ENCODE results near the gene WDFY4.
A peak's percentile ranks its signal among the peaks of the same experiment; 100 is the strongest.

Gene WDFY4

DNA sequence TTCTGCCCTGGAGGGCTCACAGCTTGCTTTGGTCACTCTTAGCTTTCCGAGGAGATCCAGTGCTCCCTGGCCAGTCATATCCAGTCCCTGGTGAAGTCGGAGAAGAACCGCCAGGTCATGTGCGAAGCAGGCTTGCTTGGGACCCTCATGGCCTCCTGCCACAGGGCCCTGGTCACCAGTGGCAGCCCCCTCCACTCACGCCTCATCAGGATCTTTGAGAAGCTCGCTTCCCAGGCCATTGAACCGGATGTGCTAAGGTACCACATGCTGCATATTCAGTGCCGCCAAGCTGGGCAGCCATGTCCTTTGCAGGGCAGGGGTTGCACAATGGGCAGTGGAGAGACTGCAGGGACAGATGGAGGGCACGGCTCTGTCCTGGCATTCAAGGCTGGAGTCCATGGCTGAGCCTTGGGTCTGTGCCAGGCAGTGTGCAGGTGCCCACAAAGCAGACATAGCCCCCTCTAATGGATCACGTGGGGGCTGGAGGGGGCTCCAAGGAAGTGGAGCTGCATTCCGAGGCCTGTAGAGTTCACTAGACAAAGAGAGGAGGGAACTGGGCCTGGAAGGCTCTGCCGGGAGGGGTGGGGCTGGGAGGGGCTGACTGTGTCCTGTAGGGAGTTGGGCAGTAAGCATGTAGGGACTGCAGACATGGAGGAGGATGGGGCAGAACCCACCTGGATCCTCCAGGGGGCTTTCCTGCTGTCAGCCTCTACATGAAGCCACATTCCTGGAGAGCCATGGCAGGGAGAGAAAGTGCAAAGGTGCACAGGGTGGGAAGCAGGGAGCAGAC is 89.9 kb downstream of the WDFY4 start:
- DNase-seq = no peak

DNA sequence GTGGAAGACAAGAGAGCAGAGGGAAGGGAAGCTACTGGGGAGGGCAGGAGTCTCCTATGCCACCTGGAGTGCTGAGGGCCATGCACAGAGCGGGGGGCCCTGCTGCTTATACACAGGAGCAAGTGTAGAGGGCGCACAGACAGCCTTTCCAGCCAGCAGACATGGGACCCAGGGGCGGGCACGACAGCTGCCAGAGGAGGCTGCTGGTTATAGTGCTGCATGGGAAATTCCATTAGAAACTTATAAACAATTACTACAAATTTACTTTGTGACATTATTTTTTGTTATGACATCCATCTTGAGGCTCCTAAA is 90.5 kb downstream of the WDFY4 start:
- DNase-seq = no peak

- no peak for DNase-seq
Measured at GRCh38 chr10:48776005-48776522, 91.4 kb downstream of the WDFY4 start.

GRCh38 chr10:48776528-48776927 is 91.9 kb downstream of the WDFY4 start:
- no peak for DNase-seq

DNA sequence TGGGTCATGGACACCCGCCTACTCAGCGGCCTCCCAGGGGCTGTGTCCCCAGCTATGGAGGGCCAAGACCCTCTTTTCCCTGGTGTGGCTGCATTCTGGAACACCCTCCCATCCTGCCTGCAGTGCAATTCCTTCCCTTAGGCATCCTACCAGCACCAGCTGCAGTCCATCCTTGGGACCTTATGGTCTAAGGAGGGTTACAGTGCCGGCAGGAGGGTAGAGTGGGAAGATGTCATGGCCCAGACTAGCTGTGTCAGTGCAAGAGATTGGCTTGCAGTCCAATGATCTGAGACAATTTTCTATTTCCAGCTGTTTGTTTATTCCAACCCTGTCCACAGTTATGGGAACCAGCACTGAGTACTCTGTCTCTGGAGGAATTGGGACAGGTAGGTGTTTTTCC is 92.4 kb downstream of the WDFY4 start:
- no peak for DNase-seq

DNA sequence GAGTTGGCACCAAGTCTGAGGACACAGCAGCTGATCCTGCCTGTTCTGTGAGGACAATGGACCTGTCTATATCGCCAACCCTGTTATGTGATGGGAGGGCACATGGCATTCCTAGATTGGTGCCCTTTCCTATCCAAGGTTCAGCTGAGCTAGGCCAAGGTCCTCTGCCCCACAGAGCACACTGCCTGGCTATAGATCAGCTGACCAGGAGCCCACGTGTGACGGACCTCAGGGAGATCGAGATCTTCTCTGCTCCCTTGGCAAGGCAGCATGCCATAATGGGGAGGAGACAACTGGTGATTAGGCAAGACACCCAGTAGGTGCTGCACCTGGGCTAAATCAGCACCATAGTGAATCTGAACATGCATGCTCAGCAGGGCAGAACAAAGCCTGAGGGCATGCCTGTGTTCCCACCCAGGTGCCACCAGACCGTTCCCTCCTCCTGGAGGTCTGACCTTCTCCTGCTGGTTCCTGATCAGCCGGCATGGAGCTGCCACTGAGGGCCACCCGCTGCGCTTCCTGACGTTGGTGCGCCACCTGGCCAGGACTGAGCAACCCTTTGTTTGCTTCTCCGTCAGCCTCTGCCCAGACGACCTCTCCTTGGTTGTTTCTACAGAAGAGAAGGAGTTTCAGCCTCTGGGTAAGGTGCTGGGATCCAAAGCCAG is 93.7 kb downstream of the WDFY4 start:
- no peak for DNase-seq

DNA sequence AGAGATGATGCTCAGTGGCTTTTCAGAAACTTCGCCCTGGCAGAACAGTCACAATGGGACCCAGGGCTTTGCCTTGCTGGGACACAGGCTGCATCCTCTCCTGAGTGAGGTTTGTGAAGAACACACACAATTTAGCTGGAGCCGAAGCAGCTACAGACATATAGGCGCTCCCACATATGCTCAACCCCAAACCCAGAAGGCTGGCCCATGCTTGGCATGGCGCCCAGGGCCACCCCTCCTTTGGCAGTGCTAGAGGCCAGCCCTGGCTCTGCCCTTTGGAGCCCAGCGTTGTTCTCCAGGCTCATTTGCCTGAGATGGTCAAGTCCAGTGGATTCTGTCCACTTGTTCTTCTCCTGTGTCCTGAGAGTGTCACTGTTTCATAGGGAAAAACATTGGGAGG is 94.4 kb downstream of the WDFY4 start:
- no peak for DNase-seq

DNA sequence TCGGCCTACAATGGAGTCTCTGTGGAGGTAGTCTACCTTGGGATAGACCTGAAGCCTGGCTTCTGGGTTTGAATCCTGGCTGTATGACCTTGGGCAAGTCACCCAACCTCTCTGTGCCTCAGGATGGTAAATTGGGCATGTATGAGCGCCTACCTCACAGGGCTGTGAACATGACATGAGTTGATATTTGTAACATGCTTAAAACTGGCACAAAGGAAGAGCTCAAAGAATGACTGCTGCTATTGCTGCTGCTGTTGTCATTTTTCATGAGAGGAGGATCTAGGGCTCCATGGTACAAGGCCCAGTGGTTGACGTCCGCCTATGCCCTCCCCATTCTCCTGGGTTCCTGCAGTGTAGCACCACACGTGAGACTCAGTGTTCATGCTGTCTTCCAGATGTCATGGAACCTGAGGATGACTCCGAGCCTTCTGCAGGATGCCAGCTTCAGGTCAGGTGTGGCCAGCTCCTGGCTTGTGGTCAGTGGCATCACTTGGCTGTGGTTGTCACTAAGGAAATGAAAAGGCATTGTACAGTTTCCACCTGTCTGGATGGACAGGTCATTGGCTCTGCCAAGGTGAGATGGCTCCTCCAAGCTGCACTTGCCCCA is 95.0 kb downstream of the WDFY4 start:
- DNase-seq = no peak

DNA sequence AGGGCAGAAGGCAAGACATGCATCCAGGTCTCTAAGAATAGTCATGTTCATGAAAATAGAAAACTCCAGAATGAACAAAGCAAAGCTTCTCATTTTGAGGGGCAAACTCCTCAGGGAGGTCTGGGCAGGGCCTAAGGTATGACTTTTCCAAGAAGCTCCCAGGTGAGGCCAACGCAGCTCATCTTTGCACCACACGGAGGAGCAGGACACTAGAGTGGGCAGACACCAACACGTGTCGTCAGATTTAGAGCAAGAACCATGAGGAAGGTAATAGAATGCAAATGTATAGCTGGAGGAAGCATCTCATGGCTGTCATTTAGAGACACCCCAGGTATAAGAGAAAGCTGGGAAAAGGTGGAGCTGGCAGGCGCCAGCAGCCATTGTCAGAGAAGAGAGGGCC is 95.7 kb downstream of the WDFY4 start:
- no peak for DNase-seq

DNA sequence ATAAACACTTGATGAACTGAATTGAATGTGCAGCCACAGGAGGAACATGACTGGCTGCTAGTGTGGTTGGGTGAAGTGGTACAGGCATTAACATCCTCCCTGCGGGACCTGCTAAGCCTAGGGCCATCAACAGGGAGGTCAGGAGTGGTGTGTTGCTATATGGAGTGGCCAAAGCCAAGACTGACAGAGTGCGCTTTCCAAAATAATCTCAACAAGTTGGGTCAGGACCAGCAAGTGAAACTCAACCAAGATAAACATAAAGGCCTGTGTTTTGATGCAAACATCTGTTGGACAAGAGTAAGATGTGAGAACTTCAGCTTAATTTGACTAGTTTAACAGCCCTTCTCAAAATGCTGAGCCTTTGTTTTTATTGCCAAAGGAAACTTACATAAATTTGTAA is 97.7 kb downstream of the WDFY4 start:
- DNase-seq = no peak

- no peak for DNase-seq
Measured at GRCh38 chr10:48784031-48784430, 99.4 kb downstream of the WDFY4 start.

DNA sequence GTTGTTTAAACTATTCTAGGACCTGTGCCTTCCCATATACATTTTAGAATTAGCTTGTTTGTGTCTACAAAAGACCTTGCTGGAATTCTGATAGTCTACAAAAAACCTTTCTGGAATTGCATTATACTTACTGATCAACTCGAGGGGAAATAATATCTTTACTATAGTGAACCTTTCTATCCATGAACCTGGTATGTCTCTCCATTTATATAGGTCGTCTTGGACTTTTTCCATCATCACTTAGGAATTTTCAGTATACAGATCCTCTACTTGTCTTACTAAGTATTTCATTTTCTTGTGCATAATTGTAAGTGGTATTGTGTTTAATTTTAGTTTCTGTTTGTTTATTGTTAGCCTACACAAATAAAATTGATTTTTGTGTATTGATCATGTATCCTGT is 101.1 kb downstream of the WDFY4 start:
- DNase-seq = no peak

- no peak for DNase-seq
Measured at GRCh38 chr10:48786606-48787282, 102.1 kb downstream of the WDFY4 start.

DNA sequence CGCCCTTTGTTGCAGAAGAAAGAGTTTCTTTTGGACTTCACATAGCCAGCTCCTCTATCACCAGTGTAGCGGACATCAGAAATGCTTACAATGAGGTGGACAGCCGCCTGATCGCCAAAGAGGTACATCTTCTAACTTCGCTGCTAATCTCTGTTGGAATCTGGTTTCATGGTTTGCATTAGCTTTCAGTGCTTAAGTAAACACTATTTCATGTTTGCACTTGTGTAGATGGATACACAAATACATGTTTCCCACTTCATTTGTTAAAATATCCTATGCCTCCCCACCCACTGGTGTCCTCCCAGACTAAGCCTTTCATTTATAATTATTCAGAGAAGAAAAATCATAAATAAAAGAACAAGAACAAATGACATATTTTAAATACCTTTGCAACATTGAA is 103.9 kb downstream of the WDFY4 start:
- DNase-seq = no peak

DNA sequence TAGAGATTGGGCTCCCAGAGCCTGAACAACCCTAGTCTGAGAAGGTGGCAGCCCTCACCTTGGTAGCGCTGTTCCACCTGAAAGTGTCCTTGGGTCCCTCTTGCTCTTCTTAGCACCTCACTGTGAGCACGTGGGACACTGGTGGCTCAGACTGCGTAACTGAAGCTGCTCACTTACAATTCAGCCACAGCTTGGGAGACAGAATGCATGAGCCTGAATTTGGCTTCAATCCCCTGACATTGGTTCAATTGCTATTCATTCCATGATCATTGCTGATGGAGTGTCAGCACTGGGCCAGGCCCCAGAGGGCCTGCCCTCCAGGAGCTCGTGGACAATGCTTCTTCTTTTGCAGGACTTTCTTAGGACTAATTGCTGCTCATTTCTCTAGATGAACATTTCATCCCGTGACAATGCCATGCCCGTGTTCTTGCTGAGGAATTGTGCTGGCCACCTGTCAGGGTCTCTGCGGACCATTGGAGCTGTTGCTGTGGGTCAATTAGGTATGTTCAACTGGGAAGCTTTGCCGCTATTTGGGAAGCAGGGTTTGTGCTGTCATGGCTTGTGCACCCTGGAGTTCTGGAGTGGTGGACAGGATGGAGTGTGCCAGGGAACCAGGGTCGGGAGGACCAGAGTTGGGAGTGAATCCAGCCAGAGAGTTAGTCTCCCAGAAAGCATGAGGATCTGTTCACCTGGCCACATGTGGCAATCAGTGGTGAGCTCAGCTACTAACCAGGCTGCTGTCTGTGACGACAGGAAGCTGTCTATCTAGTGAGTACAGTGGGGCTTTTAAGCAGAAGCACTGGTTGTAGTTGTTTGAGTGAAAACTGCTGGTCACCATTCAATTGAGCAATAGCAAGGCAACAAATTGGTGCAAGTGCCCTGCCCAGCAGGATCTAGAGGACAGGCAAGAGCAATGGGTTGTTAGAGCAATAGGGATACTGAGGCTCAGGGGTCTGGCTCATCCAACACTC is 105.1 kb downstream of the WDFY4 start:
- DNase-seq = no peak

DNA sequence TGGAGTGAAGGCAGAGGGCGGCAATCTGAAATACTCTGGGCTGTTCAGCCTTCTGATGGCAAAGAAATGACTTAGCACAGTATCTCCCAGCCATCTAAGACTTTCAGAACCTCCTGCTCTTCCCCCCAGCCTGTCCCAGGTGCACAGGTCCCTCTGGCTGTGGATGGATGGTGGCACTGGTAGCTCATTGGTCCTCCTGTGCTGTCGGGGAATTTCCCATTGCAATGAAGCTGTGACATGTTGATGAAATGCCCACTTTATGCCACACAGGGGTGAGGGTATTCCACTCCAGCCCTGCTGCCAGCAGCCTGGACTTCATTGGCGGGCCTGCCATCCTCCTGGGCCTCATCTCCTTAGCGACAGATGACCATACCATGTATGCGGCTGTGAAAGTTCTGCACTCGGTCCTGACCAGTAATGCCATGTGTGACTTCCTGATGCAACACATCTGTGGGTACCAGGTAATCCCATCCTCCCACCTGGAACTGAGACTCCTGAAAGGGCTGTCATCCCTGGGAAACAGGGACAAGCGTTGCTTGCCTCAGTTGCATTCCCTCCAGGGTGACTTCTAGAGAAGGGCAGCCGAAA is 105.9 kb downstream of the WDFY4 start:
- no peak for DNase-seq

DNA sequence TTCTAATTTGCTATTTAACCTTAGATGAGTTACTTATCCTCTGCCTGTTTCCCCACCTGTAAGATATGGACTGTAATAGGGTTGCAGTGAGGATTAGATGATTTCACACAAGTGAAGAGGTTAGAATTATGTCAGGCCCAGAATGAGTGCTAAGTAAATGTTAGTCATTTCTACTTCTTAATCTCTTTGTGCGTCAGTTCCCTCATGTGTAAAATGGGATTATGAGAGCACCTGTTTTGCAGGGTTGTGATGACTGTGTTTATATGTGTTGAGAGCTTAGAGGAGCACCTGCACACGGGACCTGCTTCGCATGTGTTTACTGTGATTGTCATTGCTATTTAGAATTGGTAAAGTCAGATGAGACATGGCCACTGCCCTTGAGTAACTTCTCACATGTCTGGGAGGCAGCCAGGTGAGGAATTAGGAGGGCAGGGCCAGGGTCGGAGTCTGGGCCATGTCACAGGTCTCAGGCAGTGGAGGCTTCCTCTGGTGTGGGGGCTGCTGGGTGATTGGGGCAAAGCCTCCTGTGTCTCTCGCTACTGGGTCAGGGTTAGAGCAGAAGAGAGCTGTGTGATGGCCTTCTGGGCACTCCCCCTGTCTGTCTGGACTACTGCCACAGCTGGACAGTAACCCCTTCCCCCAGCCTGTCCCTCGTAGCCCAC is 106.7 kb downstream of the WDFY4 start:
- peak; percentile 11 for DNase-seq

DNA sequence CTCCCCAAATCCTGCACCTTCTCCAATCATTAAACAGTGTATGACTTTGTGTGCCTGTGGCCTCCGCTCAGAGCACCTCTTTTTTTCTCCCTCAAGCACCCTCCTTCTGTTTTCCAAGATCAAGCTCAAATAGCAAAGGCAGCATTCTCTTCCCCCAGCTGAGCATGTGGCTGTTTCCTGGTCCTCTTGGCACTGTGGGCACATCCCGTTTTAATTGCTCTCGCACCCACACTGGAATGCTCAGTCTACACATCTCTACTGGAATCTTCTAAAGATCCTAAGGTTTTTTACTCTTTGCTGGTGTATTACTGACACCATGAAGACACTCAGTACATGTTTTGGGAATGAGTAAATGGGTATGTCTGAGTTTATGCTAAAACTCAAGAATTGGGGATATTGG is 107.4 kb downstream of the WDFY4 start:
- no peak for DNase-seq

- DNase-seq = no peak
Measured at GRCh38 chr10:48792687-48793096, 108.0 kb downstream of the WDFY4 start.

GRCh38 chr10:48794074-48794473 is 109.4 kb downstream of the WDFY4 start:
- no peak for DNase-seq

DNA sequence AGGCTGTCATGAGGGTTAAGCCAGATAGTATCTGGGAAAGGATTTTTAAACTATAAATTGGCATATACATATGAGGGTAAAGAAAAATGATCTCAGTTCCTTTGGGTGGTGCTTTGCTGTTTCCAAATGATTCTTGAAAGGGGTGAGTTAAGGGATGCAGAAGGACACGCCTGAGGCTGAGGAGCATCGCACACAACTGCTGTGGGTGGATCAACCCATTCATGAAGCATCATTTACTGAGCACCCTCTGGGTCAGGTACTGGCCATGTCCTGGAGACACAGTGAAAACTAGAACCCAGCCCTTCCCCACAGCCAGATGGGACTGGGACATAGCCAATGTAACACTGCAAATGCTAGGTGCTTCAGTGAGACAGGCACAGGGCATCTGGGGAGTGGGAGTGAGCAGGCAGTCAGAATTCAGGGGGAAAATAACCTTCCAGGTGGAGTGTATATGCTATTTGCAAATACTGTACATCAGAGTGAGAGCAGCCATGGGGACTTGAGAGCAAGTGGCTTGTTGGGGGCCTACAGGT is 112.1 kb downstream of the WDFY4 start:
- no peak for DNase-seq
